ENCODE measurements around the gene MMP20.

The MMP20 gene

GRCh38 chr11:102566112-102566511 lies 59.0 kb downstream of the MMP20 start:
- TF ChIP-seq CTCF (IDR thresholded peaks at IDR 0.05; ENCODE audit: insufficient read depth, low read depth, low read length, missing control alignments) = no peak
- DNase-seq (ENCODE audit: low read depth) = no peak
- H3K4me3 ChIP-seq (ENCODE audit: low read length) = no peak overlapping the region

- no peak for TF ChIP-seq CTCF (IDR thresholded peaks at IDR 0.05; ENCODE audit: insufficient read depth, low read depth, low read length, missing control alignments)
- peak; percentile 95 for DNase-seq (ENCODE audit: low read depth)
- no peak overlapping the region for H3K4me3 ChIP-seq (ENCODE audit: low read length)
These were observed 61.0 kb downstream of the MMP20 start for GRCh38 chr11:102564110-102564509.

GRCh38 chr11:102561636-102562035 lies 63.5 kb downstream of the MMP20 start:
- no peak for DNase-seq (ENCODE audit: low read depth)
- H3K4me3 ChIP-seq (ENCODE audit: low read length) = no peak overlapping the region
- TF ChIP-seq CTCF (IDR thresholded peaks at IDR 0.05; ENCODE audit: insufficient read depth, low read depth, low read length, missing control alignments) = no peak

DNA sequence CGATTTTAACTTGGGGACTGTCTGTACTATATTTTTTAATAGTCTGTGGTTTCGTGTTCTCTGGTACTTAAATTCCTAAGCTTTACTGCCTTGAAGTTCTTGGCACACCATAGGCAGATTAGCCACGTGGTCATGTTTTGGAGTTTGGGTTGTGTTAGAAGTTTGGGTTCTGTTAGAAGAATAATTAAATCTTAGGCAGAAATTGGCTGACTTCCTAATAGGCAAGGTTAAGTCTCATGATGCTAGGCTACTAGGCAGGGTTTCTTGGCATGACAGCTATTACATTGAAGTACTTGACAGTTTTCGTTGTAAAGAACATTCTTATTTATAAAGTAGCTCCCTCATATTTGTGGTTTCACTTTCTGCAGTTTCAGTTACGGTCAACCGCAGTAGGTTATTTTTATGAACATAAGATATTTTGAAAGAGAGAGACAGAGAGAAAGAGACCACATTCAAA lies 64.5 kb downstream of the MMP20 start:
- peak; percentile 14 for DNase-seq (ENCODE audit: low read depth)
- TF ChIP-seq CTCF (IDR thresholded peaks at IDR 0.05; ENCODE audit: insufficient read depth, low read depth, low read length, missing control alignments) = no peak
- no peak overlapping the region for H3K4me3 ChIP-seq (ENCODE audit: low read length)

DNA sequence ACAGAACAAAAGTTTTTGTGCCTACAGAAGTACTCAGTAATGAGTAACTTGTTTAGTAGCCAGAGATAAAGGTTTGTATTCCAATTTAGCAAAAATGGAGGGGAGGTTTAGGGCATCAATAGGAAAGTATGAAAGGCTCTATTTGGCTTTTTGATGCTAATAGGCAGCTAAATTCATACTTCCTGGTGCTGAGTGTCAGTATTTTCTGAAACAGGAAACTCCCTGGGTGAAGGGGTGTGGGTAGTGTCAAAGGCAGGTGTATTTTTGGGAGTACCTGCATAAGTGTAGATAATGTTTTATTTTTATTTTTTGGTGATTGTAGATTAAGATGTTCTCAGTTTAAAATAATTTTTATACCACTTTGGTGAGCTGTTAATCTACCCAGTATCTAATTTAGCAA lies 65.3 kb downstream of the MMP20 start:
- H3K4me3 ChIP-seq (ENCODE audit: low read length) = no peak overlapping the region
- no peak for DNase-seq (ENCODE audit: low read depth)
- TF ChIP-seq CTCF (IDR thresholded peaks at IDR 0.05; ENCODE audit: insufficient read depth, low read depth, low read length, missing control alignments) = no peak

DNA sequence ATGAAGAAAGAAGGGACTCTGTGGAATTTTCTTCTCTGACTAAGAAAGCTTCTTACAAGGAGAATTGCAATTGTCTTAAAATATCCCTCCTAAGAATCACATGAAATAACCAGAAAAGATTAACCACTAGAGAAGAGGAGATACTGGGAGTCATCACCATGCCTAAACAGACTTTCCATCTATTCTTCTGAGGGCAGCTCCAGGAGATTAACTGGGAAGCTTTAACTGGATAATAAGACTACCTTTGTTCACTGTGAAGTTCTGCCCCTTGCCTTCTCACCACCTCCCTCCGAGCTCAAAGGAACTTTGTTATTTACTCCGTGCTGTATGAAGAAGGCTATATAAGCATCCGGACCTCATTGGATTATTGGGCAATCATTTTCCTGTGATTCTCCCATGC lies 70.0 kb downstream of the MMP20 start:
- TF ChIP-seq CTCF (IDR thresholded peaks at IDR 0.05; ENCODE audit: insufficient read depth, low read depth, low read length, missing control alignments) = no peak
- H3K4me3 ChIP-seq (ENCODE audit: low read length) = no peak overlapping the region

DNA sequence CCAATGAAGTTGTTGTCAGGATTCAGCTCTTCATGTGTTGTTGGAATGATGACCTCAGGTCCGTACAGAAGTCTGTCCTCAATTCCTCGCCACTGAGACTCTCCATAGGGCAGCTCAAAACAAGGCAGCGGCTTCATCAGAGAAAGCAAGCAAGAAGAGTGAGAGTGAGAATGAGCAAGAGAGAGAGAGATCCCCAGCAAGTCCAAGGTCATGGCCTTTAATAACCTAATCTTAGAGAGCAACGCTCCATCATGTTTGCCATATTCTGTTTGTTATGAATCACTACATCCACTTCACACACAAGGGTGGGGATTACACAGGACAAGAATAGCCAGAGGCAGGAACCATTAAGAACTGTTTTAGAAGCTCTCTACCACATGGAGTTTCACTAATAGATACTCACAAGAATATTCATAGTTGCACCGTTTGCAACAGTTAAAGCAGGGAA lies 71.3 kb downstream of the MMP20 start:
- DNase-seq (ENCODE audit: low read depth) = peak; percentile 84
- TF ChIP-seq CTCF (IDR thresholded peaks at IDR 0.05; ENCODE audit: insufficient read depth, low read depth, low read length, missing control alignments) = no peak
- no peak overlapping the region for H3K4me3 ChIP-seq (ENCODE audit: low read length)

More for the DNA sequence above, 70.0 kb downstream of the MMP20 start:
- no peak for DNase-seq (ENCODE audit: low read depth)
